ENCODE measurements around the gene C2orf92.

Gene C2orf92

DNA sequence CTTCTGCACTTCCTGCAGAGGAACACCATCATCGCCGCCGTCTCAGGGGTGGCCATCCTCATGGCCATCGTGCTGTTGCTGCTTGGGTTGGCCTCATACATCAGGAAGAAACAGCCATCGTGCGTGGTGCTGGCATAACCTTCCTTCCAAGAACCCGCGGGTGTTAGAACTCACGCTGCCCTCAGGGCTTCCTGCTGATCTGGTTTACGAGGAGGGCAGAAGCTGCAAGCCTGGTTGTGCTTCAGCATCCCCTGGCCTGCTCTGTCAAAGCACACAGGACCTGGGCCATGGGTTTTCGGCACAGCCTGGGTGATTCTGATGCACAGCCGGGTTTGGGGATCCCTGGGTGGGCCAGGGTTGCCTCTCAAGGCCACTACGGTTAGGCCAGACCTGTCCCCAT is 31.7 kb downstream of the C2orf92 start:
- in situ Hi-C loops (cut with MboI; ENCODE audit: low pct_unique_long_range_greater_than_20kb, low sequenced_read_pairs, unreplicated experiment), result loop anchor here (10.0 kb wide), 1 partner anchor 684 kb away; no protein-coding TSS in a partner anchor
- TF ChIP-seq CTCF (IDR thresholded peaks at IDR 0.05; ENCODE audit: extremely low read depth, insufficient read depth, missing control alignments), result no peak
- no peak for DNase-seq (ENCODE audit: low spot score)

GRCh38 chr2:97701851-97702465 is 32.4 kb downstream of the C2orf92 start:
- no peak for TF ChIP-seq CTCF (IDR thresholded peaks at IDR 0.05; ENCODE audit: extremely low read depth, insufficient read depth, missing control alignments)
- DNase-seq (ENCODE audit: low spot score), result no peak
- in situ Hi-C loops (cut with MboI; ENCODE audit: low pct_unique_long_range_greater_than_20kb, low sequenced_read_pairs, unreplicated experiment), result loop anchor here (10.0 kb wide), 1 partner anchor 683 kb away; no protein-coding TSS in a partner anchor

DNA sequence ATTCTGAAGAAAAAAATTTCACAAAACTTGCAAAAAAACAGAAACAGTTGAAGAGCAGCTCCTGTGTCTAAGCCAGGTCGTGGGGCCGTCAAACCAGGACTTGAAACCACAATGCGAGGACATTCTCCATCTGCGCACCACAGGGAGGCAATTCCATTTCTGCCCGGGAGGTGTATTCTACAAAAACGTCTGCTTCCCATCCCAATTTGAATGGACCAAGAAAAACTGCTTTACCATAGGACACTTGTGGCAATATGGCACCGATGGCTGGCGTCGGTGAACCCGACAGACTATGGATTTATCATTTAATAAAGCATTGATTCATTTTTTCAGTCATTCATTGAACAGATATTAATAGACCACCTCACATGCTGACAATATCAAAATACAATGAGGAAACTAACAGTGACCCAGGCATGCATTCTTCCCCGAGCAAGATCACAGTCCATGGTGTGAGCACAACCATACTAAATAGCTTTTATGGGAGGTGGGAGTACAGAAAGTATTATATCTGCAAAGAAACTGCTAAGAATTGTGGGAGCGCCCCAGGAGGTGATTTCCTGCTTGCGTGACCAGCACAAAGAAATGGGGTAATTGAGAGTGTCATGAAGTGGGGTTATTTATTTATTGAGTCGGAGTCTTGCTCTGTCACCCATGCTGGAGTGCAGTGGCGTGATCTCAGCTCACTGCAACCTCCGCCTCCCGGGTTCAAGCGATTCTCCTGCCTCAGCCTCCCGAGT is 33.4 kb downstream of the C2orf92 start:
- no peak for DNase-seq (ENCODE audit: low spot score)
- in situ Hi-C loops (cut with MboI; ENCODE audit: low pct_unique_long_range_greater_than_20kb, low sequenced_read_pairs, unreplicated experiment), result loop anchor here (10.0 kb wide), 1 partner anchor 682 kb away; no protein-coding TSS in a partner anchor
- TF ChIP-seq CTCF (IDR thresholded peaks at IDR 0.05; ENCODE audit: extremely low read depth, insufficient read depth, missing control alignments), result no peak

- in situ Hi-C loops (cut with MboI; ENCODE audit: low pct_unique_long_range_greater_than_20kb, low sequenced_read_pairs, unreplicated experiment), result loop anchor here (10.0 kb wide), 1 partner anchor 681 kb away; no protein-coding TSS in a partner anchor
- TF ChIP-seq CTCF (IDR thresholded peaks at IDR 0.05; ENCODE audit: extremely low read depth, insufficient read depth, missing control alignments), result no peak
- no peak for DNase-seq (ENCODE audit: low spot score)
These were observed 34.2 kb downstream of the C2orf92 start for GRCh38 chr2:97703741-97704140.

- DNase-seq (ENCODE audit: low spot score), result no peak
- in situ Hi-C loops (cut with MboI; ENCODE audit: low pct_unique_long_range_greater_than_20kb, low sequenced_read_pairs, unreplicated experiment), result loop anchor here (10.0 kb wide), 1 partner anchor 680 kb away; no protein-coding TSS in a partner anchor
- TF ChIP-seq CTCF (IDR thresholded peaks at IDR 0.05; ENCODE audit: extremely low read depth, insufficient read depth, missing control alignments), result no peak
These were observed 35.5 kb downstream of the C2orf92 start for GRCh38 chr2:97704989-97705388.

- no peak for DNase-seq (ENCODE audit: low spot score)
- in situ Hi-C loops (cut with MboI; ENCODE audit: low pct_unique_long_range_greater_than_20kb, low sequenced_read_pairs, unreplicated experiment), result loop anchor here (10.0 kb wide), 1 partner anchor 679 kb away; no protein-coding TSS in a partner anchor
- no peak for TF ChIP-seq CTCF (IDR thresholded peaks at IDR 0.05; ENCODE audit: extremely low read depth, insufficient read depth, missing control alignments)
These were observed 36.6 kb downstream of the C2orf92 start for GRCh38 chr2:97706112-97706511.

All from GM13977 (cell line).